ENCODE measurements around the gene PLEKHJ1. TPM values are rescaled to one million over a fixed set of nuclear protein-coding genes. Genes with fewer than 3 reads are reported as not detected.

The PLEKHJ1 gene
- total RNA-seq, 4 donors from 2014 or later, result 41.6 to 56.7 (median 51.7) TPM

- Histone ChIP-seq H3K9me3 (no peaks in the 10 kb centered on the region), H3K4me3 (no peak overlapping the region), H3K4me1 (peaks cover 0 to 58% (median 33%) of the 10 kb centered on the region in 3 donors), H3K27ac (no peak overlapping the region), H3K27me3 (peaks cover 60% of the 10 kb centered on the region), H3K36me3 (peaks cover 0 to 46% of the 10 kb centered on the region in 2 donors)
- TF ChIP-seq EP300 (IDR thresholded peaks at IDR 0.05), result no peak
- no peak for TF ChIP-seq POLR2A (IDR thresholded peaks at IDR 0.05)
- TF ChIP-seq, protein P1, sequence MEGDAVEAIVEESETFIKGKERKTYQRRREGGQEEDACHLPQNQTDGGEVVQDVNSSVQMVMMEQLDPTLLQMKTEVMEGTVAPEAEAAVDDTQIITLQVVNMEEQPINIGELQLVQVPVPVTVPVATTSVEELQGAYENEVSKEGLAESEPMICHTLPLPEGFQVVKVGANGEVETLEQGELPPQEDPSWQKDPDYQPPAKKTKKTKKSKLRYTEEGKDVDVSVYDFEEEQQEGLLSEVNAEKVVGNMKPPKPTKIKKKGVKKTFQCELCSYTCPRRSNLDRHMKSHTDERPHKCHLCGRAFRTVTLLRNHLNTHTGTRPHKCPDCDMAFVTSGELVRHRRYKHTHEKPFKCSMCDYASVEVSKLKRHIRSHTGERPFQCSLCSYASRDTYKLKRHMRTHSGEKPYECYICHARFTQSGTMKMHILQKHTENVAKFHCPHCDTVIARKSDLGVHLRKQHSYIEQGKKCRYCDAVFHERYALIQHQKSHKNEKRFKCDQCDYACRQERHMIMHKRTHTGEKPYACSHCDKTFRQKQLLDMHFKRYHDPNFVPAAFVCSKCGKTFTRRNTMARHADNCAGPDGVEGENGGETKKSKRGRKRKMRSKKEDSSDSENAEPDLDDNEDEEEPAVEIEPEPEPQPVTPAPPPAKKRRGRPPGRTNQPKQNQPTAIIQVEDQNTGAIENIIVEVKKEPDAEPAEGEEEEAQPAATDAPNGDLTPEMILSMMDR (IDR thresholded peaks at IDR 0.05), result no peak
- TF ChIP-seq POLR2AphosphoS5 (IDR thresholded peaks at IDR 0.05), result peak; percentile 10
- WGBS, 2 donors (ENCODE audit: low coverage in 1 of 2), result no CpG with 5 or more reads among the region's 43 CpGs
- ATAC-seq, result peak; percentile 6
Measured at GRCh38 chr19:2249880-2250765, 14.0 kb upstream of the PLEKHJ1 start.

DNA sequence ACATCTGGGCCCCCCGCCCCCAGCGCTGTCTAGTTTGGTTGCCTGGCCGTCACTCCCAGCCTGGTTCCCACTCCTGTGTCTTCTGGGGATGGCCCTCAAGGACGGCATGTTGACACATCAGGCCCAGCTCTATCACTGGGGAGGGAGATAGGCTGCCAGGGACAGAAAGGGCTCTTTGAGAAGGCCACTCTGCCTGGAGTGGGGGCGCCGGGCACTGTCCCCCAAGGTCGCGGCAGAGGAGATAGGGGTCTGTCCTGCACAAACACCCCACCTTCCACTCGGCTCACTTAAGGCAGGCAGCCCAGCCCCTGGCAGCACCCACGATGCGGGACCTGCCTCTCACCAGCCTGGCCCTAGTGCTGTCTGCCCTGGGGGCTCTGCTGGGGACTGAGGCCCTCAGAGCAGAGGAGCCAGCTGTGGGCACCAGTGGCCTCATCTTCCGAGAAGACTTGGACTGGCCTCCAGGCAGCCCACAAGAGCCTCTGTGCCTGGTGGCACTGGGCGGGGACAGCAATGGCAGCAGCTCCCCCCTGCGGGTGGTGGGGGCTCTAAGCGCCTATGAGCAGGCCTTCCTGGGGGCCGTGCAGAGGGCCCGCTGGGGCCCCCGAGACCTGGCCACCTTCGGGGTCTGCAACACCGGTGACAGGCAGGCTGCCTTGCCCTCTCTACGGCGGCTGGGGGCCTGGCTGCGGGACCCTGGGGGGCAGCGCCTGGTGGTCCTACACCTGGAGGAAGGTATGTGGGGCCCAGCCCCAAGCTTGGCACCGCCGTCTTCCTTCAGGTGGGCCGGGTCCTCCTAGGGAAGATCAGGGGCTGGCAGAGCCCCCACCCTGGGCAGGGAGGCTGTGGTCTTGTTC lies 13.1 kb upstream of the PLEKHJ1 start, which contains the start of gene AMH:
TSS of gene AMH (plus strand) at position 314 of the 857 bp plus-strand sequence. CDS start at position 324, 10 bp downstream.
- no peak for ATAC-seq
- WGBS, 2 donors (ENCODE audit: low coverage in 1 of 2), result 70% methylated on average over 2 of the region's 27 CpGs; no CpG with 5 or more reads in 1 of the 2 donors

GRCh38 chr19:2248136-2249009 lies 12.2 kb upstream of the PLEKHJ1 start:
- no peak overlapping the region for H3K4me3 ChIP-seq

More for the DNA sequence above, 13.1 kb upstream of the PLEKHJ1 start, which contains the start of gene AMH:
- TF ChIP-seq, protein P1 (IDR thresholded peaks at IDR 0.05), result no peak
- TF ChIP-seq POLR2A (IDR thresholded peaks at IDR 0.05) (no peak), EP300 (IDR thresholded peaks at IDR 0.05) (no peak), POLR2AphosphoS5 (IDR thresholded peaks at IDR 0.05) (no peak)
- no peak within 1 kb of the TSS for H3K27ac ChIP-seq
- H3K4me1 ChIP-seq, result peaks cover 0 to 59% (median 33%) of the 10 kb centered on the region in 3 donors
- no peak within 1 kb of the TSS for H3K4me3 ChIP-seq
- H3K36me3 ChIP-seq, result peaks cover 0 to 55% of the 10 kb centered on the region in 2 donors
- peaks cover 52% of the 10 kb centered on the region for H3K27me3 ChIP-seq
- H3K9me3 ChIP-seq, result no peaks in the 10 kb centered on the region

More at GRCh38 chr19:2248136-2249009, 12.2 kb upstream of the PLEKHJ1 start:
- no CpG with 5 or more reads among the region's 21 CpGs for WGBS, 2 donors (ENCODE audit: low coverage in 1 of 2)
- Histone ChIP-seq H3K27ac (no peak overlapping the region), H3K9me3 (no peaks in the 10 kb centered on the region), H3K27me3 (peaks cover 43% of the 10 kb centered on the region), H3K36me3 (peaks cover 0 to 64% of the 10 kb centered on the region in 2 donors), H3K4me1 (peaks cover 0 to 62% (median 31%) of the 10 kb centered on the region in 3 donors)
- no peak for TF ChIP-seq POLR2AphosphoS5 (IDR thresholded peaks at IDR 0.05)
- TF ChIP-seq POLR2A (IDR thresholded peaks at IDR 0.05), result no peak
- TF ChIP-seq EP300 (IDR thresholded peaks at IDR 0.05), result no peak
- TF ChIP-seq, protein P1 (IDR thresholded peaks at IDR 0.05), result no peak
- no peak for ATAC-seq

Measured in gastroesophageal sphincter (tissue), 4 donors.